Ovary (tissue), 10 donors: ENCODE measurements around the gene CHST12. TPM values are rescaled to one million over a fixed set of nuclear protein-coding genes. Genes with fewer than 3 reads are reported as not detected.

ENCODE experiments used
- DNase-seq, 5 donors: peaks; one replicate each; pipeline ENCODE4 v3.0.0-alpha.2; 2019 to 2020
- H3K27ac ChIP-seq, 2 donors: fragments of 200-600 bp; one replicate each; pipeline versions ENCODE4 v1.5.1 to v1.8.0; 2019 to 2022
- H3K27me3 ChIP-seq: fragments of 200-600 bp; one replicate; pipeline ENCODE4 v1.8.0; 2022
- H3K36me3 ChIP-seq: fragments of 200-600 bp; sonication (generic); one replicate; pipeline ENCODE4 v1.5.1; 2019
- H3K4me1 ChIP-seq: one replicate; pipeline ENCODE4 v1.8.1; 2013; ENCODE audit warnings: mild to moderate bottlenecking, moderate library complexity; ENCODE audit not compliant: insufficient read depth
- H3K4me3 ChIP-seq: fragments of 200-600 bp; sonication (generic); one replicate; pipeline ENCODE4 v1.5.1; 2017
- H3K9me3 ChIP-seq, 2 donors: fragments of 200-600 bp in 1 of 2; sonication (generic) in 1 of 2; one replicate each; pipeline versions ENCODE4 v1.5.1 to v1.8.1; 2013 to 2019; ENCODE audit warnings: mild to moderate bottlenecking in 1 of 2, moderate library complexity in 1 of 2
- CTCF ChIP-seq, 3 donors: fragments of 450-650 bp in 2 of 3; fragments of 200-600 bp in 1 of 3; IDR thresholded peaks; one replicate each; pipeline versions ENCODE4 v1.5.1 to v1.8.0; 2016 to 2022; ENCODE audit warnings: antibody characterized with exemption in 3 of 3, mild to moderate bottlenecking in 1 of 3
- EP300 ChIP-seq: sonication (generic); formaldehyde crosslinking; IDR thresholded peaks from one replicate; pipeline ENCODE4 v1.6.1; 2017; ENCODE audit warnings: antibody characterized with exemption
- POLR2A ChIP-seq: fragments of 450-650 bp; IDR thresholded peaks from one replicate; pipeline ENCODE4 v1.6.1; 2017; ENCODE audit warnings: antibody characterized with exemption, mild to moderate bottlenecking, moderate library complexity
- WGBS, 3 donors: extraction: QIAGEN DNeasy Blood & Tissue Kit in 1 of 3; methylation state at CpG; one replicate each; pipeline versions ENCODE4 v1.1.5 to v1.1.7; 2013 to 2017; 5-methylcytosine and 5-hydroxymethylcytosine counted together
- intact Hi-C, 4 donors: fragments of 100-400 bp; cut with DNase I; formaldehyde crosslinking; loops; one replicate each; pipeline versions ENCODE4 v1.11.0 to v1.15.1; 2022 to 2023
- long read RNA-seq, 3 donors: library from polyadenylated mRNA in 2 of 3; unstranded in 2 of 3; transcript quantifications; one replicate each; pipeline ENCODE4 v2.0.0 and lab custom pipeline, GENCODE V29; 2021 to 2026
- polyA plus RNA-seq, 2 donors: library from polyadenylated mRNA; stranded (reverse); fragments of 200-250 nt in 1 of 2; fragments of 350-450 nt in 1 of 2; fragmentation: Illumina TruSeq in 1 of 2; extraction: RNeasy Lipid Tissue Mini Kit (QIAGEN cat#74804) in 1 of 2; gene quantifications; one replicate each; pipeline ENCODE4 v1.2.3, GENCODE V29; 2013 to 2014
- total RNA-seq, 7 donors: library from RNA; depleted of rRNA in 2 of 7; stranded (reverse); fragments of >200 nt in 2 of 7; fragmentation: NEBNext Ultra II Directional in 3 of 7; extraction: Animal tissue kit (Norgen Biotek cat#: 25700) in 3 of 7; gene quantifications; one replicate each; pipeline versions ENCODE4 v1.1.0 to v1.2.4, GENCODE V29; 2016 to 2023
- donor health status: DM: no; HTN: no; CAD: no; lungs with moderate emphysema.
- donor health status: DM: no; HTN: no; CAD: no.
- donor health status: Bipolar disorder and iron deficiency.
- donor health status: DM: yes; HTN: yes; CAD: no.
- donor health status: DM: no; HTN: no; CAD: no.
- donor health status: DM: yes; HTN: yes; CAD: no.

The CHST12 gene
- total RNA-seq (10 to 100 TPM in 6 of 7 donors, 1 to 10 TPM in 1; 7.8 to 21.7 (median 12.6) TPM), polyA plus RNA-seq (10 to 100 TPM in 1 of 2 donors, 1 to 10 TPM in 1; 3.9 to 16.5 TPM)
- long read RNA-seq, donor 1, full-length matches to known transcripts, result 89 of 139 reads
- long read RNA-seq, donor 1, partial matches to known transcripts, result 15 of 139 reads
- long read RNA-seq, donor 1, other reads (novel, unspliced or antisense), result 35 of 139 reads
- long read RNA-seq, donor 2, full-length matches to known transcripts, result 6 of 6 reads
- long read RNA-seq, donor 2, partial matches to known transcripts, result 0 of 6 reads
- long read RNA-seq, donor 2, other reads (novel, unspliced or antisense), result 0 of 6 reads
- long read RNA-seq, donor 3, full-length matches to known transcripts, result 47 of 70 reads
- long read RNA-seq, donor 3, partial matches to known transcripts, result 6 of 70 reads
- long read RNA-seq, donor 3, other reads (novel, unspliced or antisense), result 17 of 70 reads

- Histone ChIP-seq H3K4me1 (peaks cover 8% of the 10 kb centered on the region), H3K27ac (peak within 1 kb of the TSS in 1 of 2 donors; percentile 16), H3K36me3 (no peaks in the 10 kb centered on the region), H3K9me3 (no peaks in the 10 kb centered on the region), H3K27me3 (no peaks in the 10 kb centered on the region), H3K4me3 (peak within 1 kb of the TSS; percentile 100)
- intact Hi-C loops, result no loop called here
- no peak for TF ChIP-seq POLR2A
- no peak for TF ChIP-seq CTCF (IDR thresholded peaks at IDR 0.05)
- peak; percentile 94 to 98 (median 96) for DNase-seq
- 0 to 2% (median 2%) methylated on average over 53 to 89 of the region's 89 CpGs for WGBS, 3 donors
These were observed at the start of gene CHST12 for GRCh38 chr7:2403014-2403717. Gene CHST12, plus strand, starts transcription at chr7:2403611. Its CDS starts 29,029 bp downstream, at chr7:2432640.

GRCh38 chr7:2353936-2354185 lies 49.5 kb upstream of the CHST12 start:
- WGBS, 3 donors, result 0 to 1% (median 0%) methylated on average over 23 to 26 of the region's 26 CpGs
- H3K27ac ChIP-seq, result peak overlapping the region; percentile 97 to 99
- no peaks in the 10 kb centered on the region for H3K36me3 ChIP-seq
- peak overlapping the region; percentile 96 for H3K4me3 ChIP-seq
- no peak for TF ChIP-seq EP300
- peak in 1 of 3 donors; percentile 28 for TF ChIP-seq CTCF (IDR thresholded peaks at IDR 0.05)
- no peak for TF ChIP-seq POLR2A
- H3K27me3 ChIP-seq, result no peaks in the 10 kb centered on the region
- peaks cover 7% of the 10 kb centered on the region for H3K4me1 ChIP-seq
- intact Hi-C loops, result loop anchor here in 2 of 4 donors (5.0 to 10.0 kb wide), 2 partner anchors 109 to 782 kb away; partner anchors contain the start of genes MRM2 (in 2 of the 2), NUDT1 (in 2 of the 2) and PSMG3 (in 1 of the 2)
- H3K9me3 ChIP-seq, result no peaks in the 10 kb centered on the region
- peak; percentile 89 to 93 (median 90) for DNase-seq

- H3K4me1 ChIP-seq, result peaks cover 10% of the 10 kb centered on the region
- peak; percentile 89 to 93 (median 92) for DNase-seq
- TF ChIP-seq CTCF (IDR thresholded peaks at IDR 0.05), result peak in 1 of 3 donors; percentile 22
- TF ChIP-seq EP300, result no peak
- peak; percentile 13 for TF ChIP-seq POLR2A
- no peaks in the 10 kb centered on the region for H3K36me3 ChIP-seq
- H3K4me3 ChIP-seq, result peak within 1 kb of the TSS; percentile 96
- intact Hi-C loops, result loop anchor here in 2 of 4 donors (5.0 to 10.0 kb wide), 2 partner anchors 110 to 782 kb away; partner anchors contain the start of genes MRM2 (in 2 of the 2), NUDT1 (in 2 of the 2) and PSMG3 (in 1 of the 2)
- no peaks in the 10 kb centered on the region for H3K9me3 ChIP-seq
- H3K27me3 ChIP-seq, result no peaks in the 10 kb centered on the region
- peak within 1 kb of the TSS; percentile 97 to 99 for H3K27ac ChIP-seq
- 0 to 1% (median 0%) methylated on average over 29 to 55 of the region's 55 CpGs for WGBS, 3 donors
These were observed 49.0 kb upstream of the CHST12 start, which contains the start of gene EIF3B for GRCh38 chr7:2354186-2354938. Gene EIF3B, plus strand, starts transcription at chr7:2354827. Its CDS starts 95 bp downstream, at chr7:2354922.
